Testis (tissue), 3 donors: ENCODE results near the gene ARPC2. TPM values are rescaled to one million over a fixed set of nuclear protein-coding genes. Genes with fewer than 3 reads are reported as not detected.

Source experiments
- DNase-seq: peaks from one replicate; pipeline ENCODE4 v3.0.0-alpha.2; 2019
- H3K27ac ChIP-seq, 2 donors: fragments of 200-600 bp; sonication (generic); one replicate each; pipeline ENCODE4 v1.5.1; 2019
- H3K27me3 ChIP-seq: fragments of 200-600 bp; sonication (generic); one replicate; pipeline ENCODE4 v1.5.1; 2019
- H3K36me3 ChIP-seq: fragments of 200-600 bp; sonication (generic); one replicate; pipeline ENCODE4 v1.5.1; 2017; ENCODE audit warnings: low read depth; ENCODE audit errors: missing control alignments
- H3K4me1 ChIP-seq: fragments of 200-600 bp; sonication (generic); one replicate; pipeline ENCODE4 v1.5.1; 2019
- H3K4me3 ChIP-seq, 2 donors: fragments of 200-600 bp; sonication (generic); one replicate each; pipeline ENCODE4 v1.5.1; 2017 to 2019
- H3K9me3 ChIP-seq: fragments of 200-600 bp; sonication (generic); one replicate; pipeline ENCODE4 v1.5.1; 2017
- CTCF ChIP-seq, 3 experiments: fragments of 450-650 bp in 2 of 3; fragments of 200-600 bp in 1 of 3; sonication (generic) in 1 of 3; IDR thresholded peaks; one replicate each; pipeline ENCODE4 v1.5.1; 2016 to 2019; ENCODE audit warnings: antibody characterized with exemption in 3 of 3, mild to moderate bottlenecking in 2 of 3, moderate library complexity in 1 of 3
- POLR2A ChIP-seq: fragments of 450-650 bp; IDR thresholded peaks from one replicate; pipeline ENCODE4 v1.6.1; 2017; ENCODE audit warnings: antibody characterized with exemption, mild to moderate bottlenecking, moderate library complexity
- WGBS, 2 donors: methylation state at CpG; one replicate each; pipeline ENCODE4 v1.1.5; 2018; 5-methylcytosine and 5-hydroxymethylcytosine counted together
- intact Hi-C: fragments of 100-400 bp; cut with DNase I; formaldehyde crosslinking; loops from one replicate; pipeline ENCODE4 v1.15.1; 2023; ENCODE audit warnings: low total_unique reads
- polyA plus RNA-seq: library from polyadenylated mRNA; stranded (reverse); fragments of 350-450 nt; fragmentation: Illumina TruSeq; extraction: RNeasy Lipid Tissue Mini Kit (QIAGEN cat#74804); gene quantifications from one replicate; pipeline ENCODE4 v1.2.3, GENCODE V29; 2014; ENCODE audit warnings: low read depth, low replicate concordance; ENCODE audit not compliant: insufficient read depth
- total RNA-seq, 2 donors: library from RNA; depleted of rRNA; stranded (reverse); fragments of >200 nt; gene quantifications; one replicate each; pipeline ENCODE4 v1.2.3, GENCODE V29; 2016

Gene ARPC2
- total and polyA plus RNA-seq, 3 donors from 2014 or later = 255 to 338 (median 271) TPM

GRCh38 chr2:218255446-218255845, 38.5 kb downstream of the ARPC2 start:
- Histone ChIP-seq H3K27me3 (no peaks in the 10 kb centered on the region), H3K4me3 (no peak overlapping the region), H3K27ac (no peak overlapping the region), H3K4me1 (peaks cover 20% of the 10 kb centered on the region), H3K9me3 (no peaks in the 10 kb centered on the region), H3K36me3 (no peaks in the 10 kb centered on the region)
- TF ChIP-seq POLR2A (no peak), CTCF (IDR thresholded peaks at IDR 0.05) (no peak)
- intact Hi-C loops = no loop called here
- WGBS, 2 donors = 80 to 82% methylated on average over 6 of the region's 6 CpGs
- no peak for DNase-seq

GRCh38 chr2:218256612-218257350, 39.8 kb downstream of the ARPC2 start:
- intact Hi-C loops = no loop called here
- Histone ChIP-seq H3K4me3 (no peak overlapping the region), H3K4me1 (peaks cover 33% of the 10 kb centered on the region), H3K27ac (peak overlapping the region in 1 of 2 donors; percentile 41), H3K9me3 (no peaks in the 10 kb centered on the region), H3K27me3 (no peaks in the 10 kb centered on the region), H3K36me3 (no peaks in the 10 kb centered on the region)
- no peak for TF ChIP-seq POLR2A
- no peak for TF ChIP-seq CTCF (IDR thresholded peaks at IDR 0.05)
- DNase-seq = no peak
- 93% methylated on average over 12 to 13 of the region's 13 CpGs for WGBS, 2 donors

- no peaks in the 10 kb centered on the region for H3K27me3 ChIP-seq
- peak; percentile 47 for DNase-seq
- TF ChIP-seq POLR2A = no peak
- peak in 2 of 3 experiments; percentile 39 to 57 for TF ChIP-seq CTCF (IDR thresholded peaks at IDR 0.05)
- peaks cover 39% of the 10 kb centered on the region for H3K4me1 ChIP-seq
- WGBS, 2 donors = 65 to 70% methylated on average over 6 to 8 of the region's 8 CpGs
- intact Hi-C loops = no loop called here
- no peaks in the 10 kb centered on the region for H3K36me3 ChIP-seq
- H3K9me3 ChIP-seq = no peaks in the 10 kb centered on the region
- H3K27ac ChIP-seq = peak overlapping the region in 1 of 2 donors; percentile 41
- no peak overlapping the region for H3K4me3 ChIP-seq
Observed at GRCh38 chr2:218257390-218257981, 40.5 kb downstream of the ARPC2 start.

- Histone ChIP-seq H3K4me3 (no peak overlapping the region), H3K4me1 (peaks cover 46% of the 10 kb centered on the region), H3K27me3 (no peaks in the 10 kb centered on the region), H3K9me3 (no peaks in the 10 kb centered on the region), H3K27ac (peak overlapping the region; percentile 37 to 75), H3K36me3 (no peaks in the 10 kb centered on the region)
- 25 to 47% methylated on average over 14 to 15 of the region's 15 CpGs for WGBS, 2 donors
- TF ChIP-seq CTCF (IDR thresholded peaks at IDR 0.05) (no peak), POLR2A (no peak)
- intact Hi-C loops = no loop called here
- DNase-seq = peak; percentile 82
Observed at GRCh38 chr2:218259099-218259961, 42.3 kb downstream of the ARPC2 start.
